ENCODE measurements around the gene ZNF683.

The ZNF683 gene

DNA sequence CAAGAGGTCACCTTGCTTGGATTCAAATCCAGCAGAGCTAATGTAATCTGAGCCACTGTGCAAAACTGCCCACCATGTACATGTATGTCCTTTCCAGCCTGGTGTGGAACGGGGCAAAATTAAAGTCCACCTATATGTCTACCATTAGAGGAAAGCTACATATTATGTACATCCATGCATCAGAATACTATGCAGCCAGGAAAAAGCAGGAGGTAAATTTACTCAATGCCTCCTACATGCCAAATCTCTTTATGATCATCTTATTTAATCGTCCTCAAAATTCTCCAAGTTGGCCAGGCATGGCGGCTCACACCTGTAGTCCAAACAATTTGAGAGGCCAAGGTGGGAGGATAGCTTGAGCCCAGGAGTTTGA lies 6.3 kb upstream of the ZNF683 start:
- no peak for DNase-seq (ENCODE audit: low read depth in 1 of 2, low spot score in 1 of 2)
- Histone ChIP-seq H3K4me3 (replicated peaks; ENCODE audit: insufficient read depth, low read length) (no peak overlapping the region), H3K27me3 (ENCODE audit: insufficient read depth, poor library complexity, severe bottlenecking) (no peaks in the 10 kb centered on the region), H3K27ac (replicated peaks) (no peak overlapping the region)
- TF ChIP-seq GABPA (IDR thresholded peaks at IDR 0.05; ENCODE audit: low read depth) (no peak), POLR2AphosphoS5 (IDR thresholded peaks at IDR 0.05; ENCODE audit: low read depth) (no peak), SPI1 (IDR thresholded peaks at IDR 0.05; ENCODE audit: borderline replicate concordance, low read depth) (no peak)
- TF ChIP-seq, protein P1, sequence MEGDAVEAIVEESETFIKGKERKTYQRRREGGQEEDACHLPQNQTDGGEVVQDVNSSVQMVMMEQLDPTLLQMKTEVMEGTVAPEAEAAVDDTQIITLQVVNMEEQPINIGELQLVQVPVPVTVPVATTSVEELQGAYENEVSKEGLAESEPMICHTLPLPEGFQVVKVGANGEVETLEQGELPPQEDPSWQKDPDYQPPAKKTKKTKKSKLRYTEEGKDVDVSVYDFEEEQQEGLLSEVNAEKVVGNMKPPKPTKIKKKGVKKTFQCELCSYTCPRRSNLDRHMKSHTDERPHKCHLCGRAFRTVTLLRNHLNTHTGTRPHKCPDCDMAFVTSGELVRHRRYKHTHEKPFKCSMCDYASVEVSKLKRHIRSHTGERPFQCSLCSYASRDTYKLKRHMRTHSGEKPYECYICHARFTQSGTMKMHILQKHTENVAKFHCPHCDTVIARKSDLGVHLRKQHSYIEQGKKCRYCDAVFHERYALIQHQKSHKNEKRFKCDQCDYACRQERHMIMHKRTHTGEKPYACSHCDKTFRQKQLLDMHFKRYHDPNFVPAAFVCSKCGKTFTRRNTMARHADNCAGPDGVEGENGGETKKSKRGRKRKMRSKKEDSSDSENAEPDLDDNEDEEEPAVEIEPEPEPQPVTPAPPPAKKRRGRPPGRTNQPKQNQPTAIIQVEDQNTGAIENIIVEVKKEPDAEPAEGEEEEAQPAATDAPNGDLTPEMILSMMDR (IDR thresholded peaks at IDR 0.05; ENCODE audit: insufficient read depth, low read length) = no peak
- TF ChIP-seq, protein P2, sequence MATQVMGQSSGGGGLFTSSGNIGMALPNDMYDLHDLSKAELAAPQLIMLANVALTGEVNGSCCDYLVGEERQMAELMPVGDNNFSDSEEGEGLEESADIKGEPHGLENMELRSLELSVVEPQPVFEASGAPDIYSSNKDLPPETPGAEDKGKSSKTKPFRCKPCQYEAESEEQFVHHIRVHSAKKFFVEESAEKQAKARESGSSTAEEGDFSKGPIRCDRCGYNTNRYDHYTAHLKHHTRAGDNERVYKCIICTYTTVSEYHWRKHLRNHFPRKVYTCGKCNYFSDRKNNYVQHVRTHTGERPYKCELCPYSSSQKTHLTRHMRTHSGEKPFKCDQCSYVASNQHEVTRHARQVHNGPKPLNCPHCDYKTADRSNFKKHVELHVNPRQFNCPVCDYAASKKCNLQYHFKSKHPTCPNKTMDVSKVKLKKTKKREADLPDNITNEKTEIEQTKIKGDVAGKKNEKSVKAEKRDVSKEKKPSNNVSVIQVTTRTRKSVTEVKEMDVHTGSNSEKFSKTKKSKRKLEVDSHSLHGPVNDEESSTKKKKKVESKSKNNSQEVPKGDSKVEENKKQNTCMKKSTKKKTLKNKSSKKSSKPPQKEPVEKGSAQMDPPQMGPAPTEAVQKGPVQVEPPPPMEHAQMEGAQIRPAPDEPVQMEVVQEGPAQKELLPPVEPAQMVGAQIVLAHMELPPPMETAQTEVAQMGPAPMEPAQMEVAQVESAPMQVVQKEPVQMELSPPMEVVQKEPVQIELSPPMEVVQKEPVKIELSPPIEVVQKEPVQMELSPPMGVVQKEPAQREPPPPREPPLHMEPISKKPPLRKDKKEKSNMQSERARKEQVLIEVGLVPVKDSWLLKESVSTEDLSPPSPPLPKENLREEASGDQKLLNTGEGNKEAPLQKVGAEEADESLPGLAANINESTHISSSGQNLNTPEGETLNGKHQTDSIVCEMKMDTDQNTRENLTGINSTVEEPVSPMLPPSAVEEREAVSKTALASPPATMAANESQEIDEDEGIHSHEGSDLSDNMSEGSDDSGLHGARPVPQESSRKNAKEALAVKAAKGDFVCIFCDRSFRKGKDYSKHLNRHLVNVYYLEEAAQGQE (IDR thresholded peaks at IDR 0.05; ENCODE audit: insufficient replicate concordance, low read depth) = no peak

DNA sequence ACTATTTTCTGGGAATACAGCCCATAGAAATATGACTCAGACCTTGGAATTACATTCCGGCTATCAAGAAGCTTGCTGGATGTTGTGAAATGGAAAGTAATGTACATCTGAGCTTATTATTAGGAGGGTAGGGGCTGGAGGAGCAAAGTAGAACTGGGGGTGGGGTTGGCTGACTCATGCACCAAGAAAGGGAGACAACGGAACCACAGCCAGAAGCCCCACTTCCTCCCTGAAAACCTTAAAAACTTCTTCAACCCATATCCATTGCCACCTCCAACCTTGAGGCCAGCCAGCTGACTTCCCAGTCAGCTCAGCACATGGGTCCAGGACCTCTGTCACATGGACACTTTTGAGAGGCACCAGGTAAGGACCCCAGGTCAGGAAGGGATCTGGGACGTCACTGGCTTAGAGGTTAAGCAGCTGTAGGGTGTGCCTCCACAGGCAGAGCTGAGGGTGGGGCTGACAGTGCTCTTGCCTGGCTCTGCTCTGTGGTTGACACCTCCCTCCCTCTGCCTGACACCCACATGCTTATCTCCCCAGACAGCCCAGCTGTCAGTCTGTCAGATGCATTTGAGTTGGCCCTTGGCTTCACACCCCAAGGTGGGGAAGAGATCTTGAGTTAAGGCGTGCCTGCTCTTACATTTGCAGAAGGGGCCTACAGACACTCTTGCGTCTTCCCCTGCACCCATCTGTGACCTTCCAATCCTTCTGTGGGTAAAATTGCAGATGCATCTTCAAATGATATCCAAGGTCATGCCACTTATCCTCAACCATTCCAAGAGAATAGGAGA lies 5.7 kb upstream of the ZNF683 start:
- TF ChIP-seq POLR2AphosphoS5 (IDR thresholded peaks at IDR 0.05; ENCODE audit: low read depth) (peak; percentile 63; the same call in 1 of the 2 replicates), SPI1 (IDR thresholded peaks at IDR 0.05; ENCODE audit: borderline replicate concordance, low read depth) (peak; percentile 92)
- TF ChIP-seq, protein P2 (IDR thresholded peaks at IDR 0.05; ENCODE audit: insufficient replicate concordance, low read depth) = no peak
- TF ChIP-seq, protein P1 (IDR thresholded peaks at IDR 0.05; ENCODE audit: insufficient read depth, low read length) = no peak
- H3K27me3 ChIP-seq (ENCODE audit: insufficient read depth, poor library complexity, severe bottlenecking) = no peaks in the 10 kb centered on the region
- no peak overlapping the region for H3K4me3 ChIP-seq (replicated peaks; ENCODE audit: insufficient read depth, low read length)
- peak; percentile 74 to 85 for DNase-seq (ENCODE audit: low read depth in 1 of 2, low spot score in 1 of 2)
- no peak overlapping the region; the same call in 1 of the 2 replicates for H3K27ac ChIP-seq (replicated peaks)

DNA sequence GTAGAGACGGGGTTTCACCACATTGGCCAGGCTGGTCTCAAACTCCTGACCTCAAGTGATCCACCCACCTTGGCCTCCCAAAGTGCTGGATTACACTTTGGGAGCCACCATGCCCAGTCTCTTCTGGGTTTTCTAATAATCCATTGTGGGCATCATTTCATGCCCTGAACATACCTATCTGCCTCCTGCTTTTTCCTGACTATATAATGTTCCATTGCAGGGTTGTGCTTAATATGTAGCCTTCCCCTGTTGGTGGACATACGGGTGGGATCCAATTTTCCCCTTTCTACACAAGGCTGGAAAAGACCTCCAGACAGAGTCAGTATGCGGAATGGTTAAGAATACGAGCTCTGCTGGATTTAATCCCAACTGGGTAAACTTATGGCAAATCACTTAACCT lies 3.5 kb upstream of the ZNF683 start:
- Histone ChIP-seq H3K27me3 (ENCODE audit: insufficient read depth, poor library complexity, severe bottlenecking) (no peaks in the 10 kb centered on the region), H3K4me3 (replicated peaks; ENCODE audit: insufficient read depth, low read length) (no peak overlapping the region), H3K27ac (replicated peaks) (no peak overlapping the region)
- TF ChIP-seq, protein P2 (IDR thresholded peaks at IDR 0.05; ENCODE audit: insufficient replicate concordance, low read depth) = no peak
- no peak for TF ChIP-seq POLR2AphosphoS5 (IDR thresholded peaks at IDR 0.05; ENCODE audit: low read depth)
- no peak for DNase-seq (ENCODE audit: low read depth in 1 of 2, low spot score in 1 of 2)
